GM23338 (cell line): ENCODE results near the gene APLNR. TPM values are rescaled to one million over a fixed set of nuclear protein-coding genes. Genes with fewer than 3 reads are reported as not detected.

Experiments used
- ATAC-seq: fragments of 200-7000 bp; cut with Tn5 transposase; 3 replicates; pipeline ENCODE4 v1.9.1; 2020
- DNase-seq: peaks from one replicate; pipeline ENCODE4 v3.0.0-alpha.2; 2015; ENCODE audit warnings: low spot score
- H2AFZ ChIP-seq: fragments of 200-600 bp; sonication (generic); 2 replicates; pipeline ENCODE4 v1.8.0; 2016; ENCODE audit warnings: antibody characterized with exemption, mild to moderate bottlenecking, moderate library complexity
- H3F3A ChIP-seq: fragments of 200-600 bp; sonication (generic); replicated peaks from 2 replicates; pipeline ENCODE4 v1.8.0; 2017; ENCODE audit warnings: antibody characterized with exemption, mixed run types, low read depth
- H3K27ac ChIP-seq: fragments of 200-600 bp; sonication (generic); 2 replicates; pipeline ENCODE4 v1.6.1; 2016; ENCODE audit warnings: low read depth
- H3K27me3 ChIP-seq: fragments of 200-600 bp; sonication (generic); 2 replicates; pipeline ENCODE4 v1.8.0; 2016; ENCODE audit warnings: mild to moderate bottlenecking, mixed run types, moderate library complexity; ENCODE audit not compliant: insufficient read depth
- H3K36me3 ChIP-seq: fragments of 200-600 bp; sonication (generic); 2 replicates; pipeline ENCODE4 v1.8.0; 2016; ENCODE audit warnings: mild to moderate bottlenecking; ENCODE audit not compliant: insufficient read depth
- H3K4me1 ChIP-seq: fragments of 200-600 bp; sonication (generic); 2 replicates; pipeline ENCODE4 v1.8.0; 2016; ENCODE audit warnings: mild to moderate bottlenecking, moderate library complexity; ENCODE audit not compliant: insufficient read depth
- H3K4me2 ChIP-seq: fragments of 200-600 bp; sonication (generic); 2 replicates; pipeline ENCODE4 v1.7.1; 2017; ENCODE audit warnings: mixed run types
- H3K4me3 ChIP-seq: fragments of 200-600 bp; sonication (generic); 2 replicates; pipeline ENCODE4 v1.6.1; 2016; ENCODE audit warnings: mixed run types
- H3K79me2 ChIP-seq: fragments of 200-600 bp; sonication (generic); replicated peaks from 2 replicates; pipeline ENCODE4 v1.8.0; 2017; ENCODE audit warnings: mild to moderate bottlenecking; ENCODE audit not compliant: insufficient read depth
- H3K9me2 ChIP-seq: fragments of 200-600 bp; sonication (generic); 2 replicates; pipeline ENCODE4 v1.8.0; 2017; ENCODE audit not compliant: insufficient read depth
- H4K20me1 ChIP-seq: fragments of 200-600 bp; sonication (generic); replicated peaks from 2 replicates; pipeline ENCODE4 v1.8.0; 2017; ENCODE audit warnings: mild to moderate bottlenecking; ENCODE audit not compliant: insufficient read depth
- H3K27ac Mint-ChIP-seq: 2 replicates; pipeline ENCODE4 v1.8.0; 2020; ENCODE audit warnings: inconsistent platforms, mild to moderate bottlenecking, moderate library complexity, mixed read lengths
- H3K27me3 Mint-ChIP-seq: 3 replicates; pipeline ENCODE4 v1.8.0; 2022; ENCODE audit warnings: low read depth, mild to moderate bottlenecking, moderate library complexity, mixed read lengths, inconsistent platforms; ENCODE audit not compliant: insufficient read depth, poor library complexity
- H3K36me3 Mint-ChIP-seq: 3 replicates; pipeline ENCODE4 v1.8.0; 2021; ENCODE audit warnings: low read depth, mild to moderate bottlenecking, inconsistent platforms, moderate library complexity, mixed read lengths
- H3K4me1 Mint-ChIP-seq: 3 replicates; pipeline ENCODE4 v1.8.0; 2020; ENCODE audit warnings: mild to moderate bottlenecking, inconsistent platforms, mixed read lengths
- H3K4me3 Mint-ChIP-seq: 3 replicates; pipeline ENCODE4 v1.8.0; 2021; ENCODE audit warnings: moderate library complexity, mild to moderate bottlenecking, inconsistent platforms, mixed read lengths
- H3K9me3 Mint-ChIP-seq: 3 replicates; pipeline ENCODE4 v1.8.0; 2020; ENCODE audit warnings: moderate library complexity, mild to moderate bottlenecking, inconsistent platforms, mixed read lengths
- CREB1 ChIP-seq: fragments of 250-450 bp; sonication (Bioruptor Pico); IDR thresholded peaks from 2 replicates; pipeline ENCODE4 v1.5.0; 2020; ENCODE audit warnings: low read depth, mild to moderate bottlenecking, moderate library complexity
- CTCF ChIP-seq, 2 experiments: fragments of 200-600 bp in 1 of 2; sonication (generic) in 1 of 2; conservative IDR thresholded peaks; 2 replicates each; pipeline versions ENCODE4 v1.5.1 to v1.6.1; 2016 to 2017; ENCODE audit warnings: antibody characterized with exemption in 2 of 2, low read depth in 2 of 2, mild to moderate bottlenecking in 2 of 2, moderate library complexity in 1 of 2
- ETS1 ChIP-seq: IDR thresholded peaks from 2 replicates; pipeline ENCODE4 v1.6.1; 2016; ENCODE audit warnings: antibody characterized with exemption
- EZH2 ChIP-seq: fragments of 200-600 bp; sonication (generic); IDR thresholded peaks from one replicate; pipeline ENCODE4 v1.8.0; 2017; ENCODE audit warnings: antibody characterized with exemption, mild to moderate bottlenecking, low read depth; ENCODE audit not compliant: unreplicated experiment
- EZH2phosphoT487 ChIP-seq: fragments of 200-600 bp; sonication (generic); IDR thresholded peaks from one replicate; pipeline ENCODE4 v1.8.1; 2018; ENCODE audit warnings: antibody characterized with exemption; ENCODE audit not compliant: unreplicated experiment
- JUNB ChIP-seq: IDR thresholded peaks from one replicate; pipeline ENCODE4 v1.6.1; 2016; ENCODE audit warnings: antibody characterized with exemption; ENCODE audit not compliant: unreplicated experiment
- NANOG ChIP-seq: IDR thresholded peaks from 2 replicates; pipeline ENCODE4 v1.6.1; 2016; ENCODE audit warnings: antibody characterized with exemption, borderline replicate concordance
- POLR2AphosphoS5 ChIP-seq: IDR thresholded peaks from 2 replicates; pipeline ENCODE4 v1.6.1; 2016; ENCODE audit warnings: antibody characterized with exemption, low read depth
- REST ChIP-seq: IDR thresholded peaks from one replicate; pipeline ENCODE4 v1.6.1; 2018; ENCODE audit warnings: antibody characterized with exemption; ENCODE audit not compliant: unreplicated experiment
- STAT1 ChIP-seq: IDR thresholded peaks from one replicate; pipeline ENCODE4 v1.6.1; 2016; ENCODE audit warnings: antibody characterized with exemption; ENCODE audit not compliant: unreplicated experiment
- ZNF114 ChIP-seq: fragments of 250-450 bp; sonication (Bioruptor Pico); IDR thresholded peaks from 2 replicates; pipeline ENCODE4 v1.5.0; 2020; ENCODE audit warnings: mild to moderate bottlenecking, moderate library complexity
- ZNF331 ChIP-seq: fragments of 250-450 bp; sonication (Bioruptor Pico); IDR thresholded peaks from 2 replicates; pipeline ENCODE4 v1.5.0; 2020; ENCODE audit warnings: low read depth, mild to moderate bottlenecking, moderate library complexity
- ZNF462 ChIP-seq: fragments of 250-450 bp; sonication (Bioruptor Pico); IDR thresholded peaks from 2 replicates; pipeline ENCODE4 v1.5.0; 2020; ENCODE audit warnings: mild to moderate bottlenecking, moderate library complexity
- polyA plus RNA-seq: library from polyadenylated mRNA; unstranded; fragments of >200 nt; fragmentation: Nextera tagmentation; extraction: Ambion mirVana; gene quantifications from 2 replicates; pipeline ENCODE4 v1.2.1, GENCODE V29; 2016
- total RNA-seq: library from RNA; depleted of rRNA; stranded (reverse); fragments of >200 nt; shearing (Covaris generic); gene quantifications from 2 replicates; pipeline ENCODE4 v1.2.3, GENCODE V29; 2014

Gene APLNR
- total and polyA plus RNA-seq, 2 experiments from 2014 or later = 0.10 TPM; not detected in 1

- peak overlapping the region; percentile 46; the same call in 2 of the 3 replicates for H3K4me3 Mint-ChIP-seq
- ATAC-seq = peak; percentile 96
- Histone ChIP-seq H3K27me3 (0 out of 2 replicates have a peak, but pooled peaks cover 4% of the 10 kb centered on the region), H3K4me2 (peak overlapping the region; percentile 60), H2AFZ (peak overlapping the region; percentile 84; the same call in 1 of the 2 replicates), H4K20me1 (no peaks in the 10 kb centered on the region), H3K27ac (0 out of 2 replicates have a peak overlapping the region, but pooled peaks have one; percentile 16), H3K79me2 (no peaks in the 10 kb centered on the region), H3F3A (no peaks in the 10 kb centered on the region), H3K9me2 (peaks cover 10% of the 10 kb centered on the region), H3K4me1 (peaks cover 26% of the 10 kb centered on the region), H3K36me3 (peaks cover 5% of the 10 kb centered on the region; the same call in 1 of the 2 replicates), H3K4me3 (peak overlapping the region; percentile 11; the same call in 1 of the 2 replicates)
- H3K27me3 Mint-ChIP-seq = peaks cover 6% of the 10 kb centered on the region
- TF ChIP-seq POLR2AphosphoS5 (no peak), ZNF114 (no peak), STAT1 (no peak), NANOG (peak; percentile 9; the same call in 1 of the 2 replicates), REST (no peak), CTCF (conservative IDR thresholded peaks at IDR 0.05; ENCODE audit: low read depth in 2 of 2) (peak; percentile 87 to 95), ZNF462 (CRISPR knock-in tag) (no peak), JUNB (no peak), CREB1 (CRISPR knock-in tag) (no peak), EZH2 (no peak), EZH2phosphoT487 (no peak), ETS1 (no peak), ZNF331 (CRISPR knock-in tag) (no peak)
- H3K27ac Mint-ChIP-seq = peak overlapping the region; percentile 89; the same call in 1 of the 2 replicates
- H3K36me3 Mint-ChIP-seq = peaks cover 23% of the 10 kb centered on the region
- H3K9me3 Mint-ChIP-seq = peaks cover 34% of the 10 kb centered on the region
- DNase-seq = peak; percentile 92
- peaks cover 28% of the 10 kb centered on the region for H3K4me1 Mint-ChIP-seq
Measured at GRCh38 chr11:57277845-57278720, 41.0 kb upstream of the APLNR start.
